ENCODE data around the gene LGR4. TPM values are rescaled to one million over a fixed set of nuclear protein-coding genes. Genes with fewer than 3 reads are reported as not detected.

LGR4 gene
- total RNA-seq, 1 experiment from 2014 or later, result 7.1 TPM

GRCh38 chr11:27385245-27385644, 87.3 kb downstream of the LGR4 start:
- intact Hi-C loops (cut with micrococcal nuclease), result no loop called here
- no peak for ATAC-seq
- Histone ChIP-seq H3K9ac (ENCODE audit: low read length) (no peak overlapping the region), H2AFZ (ENCODE audit: low read depth, low read length, poor library complexity, severe bottlenecking) (no peak overlapping the region), H3K4me2 (ENCODE audit: low read length) (no peak overlapping the region), H3K36me3 (ENCODE audit: control insufficient read depth in 1 of 2, insufficient read depth in 2 of 2, low read length in 2 of 2) (no peaks in the 10 kb centered on the region), H3K79me2 (ENCODE audit: insufficient read depth, low read length) (no peaks in the 10 kb centered on the region), H3K4me1 (ENCODE audit: control insufficient read depth in 1 of 2, insufficient read depth in 2 of 2, low read length in 2 of 2) (no peaks in the 10 kb centered on the region), H3K27me3 (ENCODE audit: insufficient read depth, low read length) (no peaks in the 10 kb centered on the region), H3K27ac (ENCODE audit: low read depth, low read length) (no peak overlapping the region), H3K9me2 (ENCODE audit: insufficient read depth) (0 out of 2 replicates have a peak, but pooled peaks cover 2% of the 10 kb centered on the region), H3K4me3 (replicated peaks in 1 of 2; ENCODE audit: low read depth in 1 of 2, low read length in 2 of 2) (no peak overlapping the region), H4K20me1 (ENCODE audit: insufficient read depth) (no peaks in the 10 kb centered on the region), H3K9me3 (ENCODE audit: control insufficient read depth in 1 of 2, insufficient read depth in 1 of 2, low read depth in 1 of 2, low read length in 2 of 2) (no peaks in the 10 kb centered on the region)
- no peak for TF ChIP-seq TCF7L2 (IDR thresholded peaks at IDR 0.05; ENCODE audit: borderline replicate concordance, extremely low read depth, insufficient read depth, insufficient read length)
- no peak for TF ChIP-seq FOSL1 (IDR thresholded peaks at IDR 0.05; ENCODE audit: low read depth)
- TF ChIP-seq CEBPB (IDR thresholded peaks at IDR 0.05; ENCODE audit: low read depth), result no peak
- no peak for TF ChIP-seq ZFX (IDR thresholded peaks at IDR 0.05)
- no peak for TF ChIP-seq EZH2 (IDR thresholded peaks at IDR 0.05)
- TF ChIP-seq ZBTB33 (IDR thresholded peaks at IDR 0.05; ENCODE audit: extremely low read depth, insufficient replicate concordance, low read length), result no peak
- TF ChIP-seq EZH2phosphoT487 (IDR thresholded peaks at IDR 0.05; ENCODE audit: borderline replicate concordance), result no peak
- no peak for TF ChIP-seq ELF1 (IDR thresholded peaks at IDR 0.05; ENCODE audit: borderline replicate concordance, low read depth)
- TF ChIP-seq ZNF274 (IDR thresholded peaks at IDR 0.05; ENCODE audit: low read depth, low read length), result no peak
- DNase-seq (ENCODE audit: low read depth, low spot score), result no peak
- no TSS peak for BruUV-seq (replicated peaks)
- CTCF ChIA-PET, result no interaction called here
- POLR2A ChIA-PET, result no interaction called here
- RAD21 ChIA-PET (ENCODE audit: low non-redundant PET in 1 of 2, low total read pairs in 2 of 2, uncharacterized antibody in 2 of 2, unreplicated experiment in 2 of 2), result no interaction called here
